Measurements from ENCODE around the gene B4GALNT3.

- TF ChIP-seq HCFC1 (IDR thresholded peaks at IDR 0.05; ENCODE audit: low read length): no peak
- TF ChIP-seq CTCF (IDR thresholded peaks at IDR 0.05 in 2 of 3, conservative IDR thresholded peaks at IDR 0.05 in 1 of 3; ENCODE audit: control insufficient read depth in 2 of 3, extremely low read depth in 1 of 3, insufficient read depth in 1 of 3, low read depth in 3 of 3, low read length in 3 of 3): no peak
- no peak for TF ChIP-seq USF2 (IDR thresholded peaks at IDR 0.05; ENCODE audit: borderline replicate concordance, low read depth, low read length)
- TF ChIP-seq MYC (IDR thresholded peaks at IDR 0.05; ENCODE audit: insufficient read depth, insufficient read length, insufficient replicate concordance, low read length, severe bottlenecking): no peak
- TF ChIP-seq CHD4 (IDR thresholded peaks at IDR 0.05): no peak
- no peak for TF ChIP-seq PML (IDR thresholded peaks at IDR 0.05; ENCODE audit: low read length)
- no peak for TF ChIP-seq RAD21 (IDR thresholded peaks at IDR 0.05; ENCODE audit: insufficient read depth, low read depth, low read length)
- TF ChIP-seq BRCA1 (IDR thresholded peaks at IDR 0.05; ENCODE audit: low read depth, low read length): no peak
Observed at GRCh38 chr12:572532-572899, 112.8 kb downstream of the B4GALNT3 start.

Measured in GM12878 (cell line).